GM13977 (cell line): ENCODE results near the gene DRGX.

ENCODE experiments used
- DNase-seq: peaks from one replicate; pipeline ENCODE4 v3.0.0; 2012; ENCODE audit warnings: low spot score
- in situ Hi-C: fragments of 300-500 bp; cut with MboI; formaldehyde crosslinking; loops from one replicate; pipeline ENCODE4 v1.12.0; 2022; ENCODE audit warnings: low sequenced_read_pairs, low pct_unique_long_range_greater_than_20kb, mixed read lengths, inconsistent platforms; ENCODE audit not compliant: unreplicated experiment
- TF ChIP-seq, protein P1 (sequence below): IDR thresholded peaks from 2 replicates; pipeline ENCODE4 v1.5.1; 2012; ENCODE audit warnings: mild to moderate bottlenecking, control low read depth; ENCODE audit not compliant: insufficient read depth; ENCODE audit errors: extremely low read depth, missing control alignments

The DRGX gene

DNA sequence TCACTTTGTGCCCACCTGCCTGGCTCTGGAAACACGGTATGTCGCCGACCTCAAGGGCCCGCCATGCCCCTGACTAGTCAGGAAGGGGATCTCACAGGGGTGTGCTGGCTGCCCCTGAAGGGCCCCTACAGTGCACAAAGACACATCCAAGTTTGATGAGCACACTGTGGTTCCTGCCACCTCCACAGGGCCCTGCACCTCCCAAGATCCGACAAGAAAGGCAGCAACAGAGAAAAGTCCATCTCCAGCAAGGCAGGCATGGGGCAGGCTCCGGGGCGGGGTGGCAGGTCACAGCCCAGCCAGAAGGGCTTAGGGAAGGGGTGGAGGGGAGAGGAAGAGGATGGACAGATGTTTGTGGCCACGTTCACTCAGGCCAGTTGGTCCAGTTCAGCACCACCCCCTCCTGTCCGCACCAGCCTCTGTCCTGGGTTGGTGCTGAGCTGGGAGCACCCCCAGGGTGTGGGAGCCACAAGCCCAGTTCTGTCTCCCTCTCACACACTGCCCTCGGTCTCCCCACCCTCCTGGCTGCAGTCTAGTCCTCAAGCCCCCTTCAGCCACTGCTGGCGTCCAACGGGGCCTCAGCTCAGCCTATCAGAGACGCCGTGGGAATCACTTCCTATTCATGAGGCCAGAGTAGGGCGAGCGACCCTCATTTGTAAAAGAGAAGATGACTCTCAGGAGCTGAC is 11.5 kb downstream of the DRGX start:
- TF ChIP-seq, protein P1, sequence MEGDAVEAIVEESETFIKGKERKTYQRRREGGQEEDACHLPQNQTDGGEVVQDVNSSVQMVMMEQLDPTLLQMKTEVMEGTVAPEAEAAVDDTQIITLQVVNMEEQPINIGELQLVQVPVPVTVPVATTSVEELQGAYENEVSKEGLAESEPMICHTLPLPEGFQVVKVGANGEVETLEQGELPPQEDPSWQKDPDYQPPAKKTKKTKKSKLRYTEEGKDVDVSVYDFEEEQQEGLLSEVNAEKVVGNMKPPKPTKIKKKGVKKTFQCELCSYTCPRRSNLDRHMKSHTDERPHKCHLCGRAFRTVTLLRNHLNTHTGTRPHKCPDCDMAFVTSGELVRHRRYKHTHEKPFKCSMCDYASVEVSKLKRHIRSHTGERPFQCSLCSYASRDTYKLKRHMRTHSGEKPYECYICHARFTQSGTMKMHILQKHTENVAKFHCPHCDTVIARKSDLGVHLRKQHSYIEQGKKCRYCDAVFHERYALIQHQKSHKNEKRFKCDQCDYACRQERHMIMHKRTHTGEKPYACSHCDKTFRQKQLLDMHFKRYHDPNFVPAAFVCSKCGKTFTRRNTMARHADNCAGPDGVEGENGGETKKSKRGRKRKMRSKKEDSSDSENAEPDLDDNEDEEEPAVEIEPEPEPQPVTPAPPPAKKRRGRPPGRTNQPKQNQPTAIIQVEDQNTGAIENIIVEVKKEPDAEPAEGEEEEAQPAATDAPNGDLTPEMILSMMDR = no peak
- DNase-seq = no peak
- in situ Hi-C loops = no loop called here

DNA sequence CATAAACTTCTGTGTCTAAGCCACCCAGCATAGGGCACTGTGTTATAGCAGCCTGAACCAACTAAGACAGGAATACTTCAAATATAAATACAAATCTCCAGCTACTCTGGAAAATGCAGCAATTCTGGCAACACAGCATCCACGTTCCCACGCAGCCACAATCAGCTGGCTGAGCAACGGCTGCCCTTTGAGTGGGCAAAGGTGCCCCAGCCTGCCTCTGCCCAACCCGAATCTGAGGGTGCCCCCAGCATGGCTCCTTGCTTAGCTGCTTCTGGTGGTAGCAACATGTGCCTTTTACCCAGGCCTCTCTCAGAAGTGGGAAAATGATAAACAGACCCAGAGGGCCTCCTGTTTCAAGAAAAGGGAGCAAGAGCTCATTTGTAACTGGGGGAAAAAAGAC is 12.0 kb downstream of the DRGX start:
- TF ChIP-seq, protein P1 = no peak
- in situ Hi-C loops = no loop called here
- DNase-seq = no peak

DNA sequence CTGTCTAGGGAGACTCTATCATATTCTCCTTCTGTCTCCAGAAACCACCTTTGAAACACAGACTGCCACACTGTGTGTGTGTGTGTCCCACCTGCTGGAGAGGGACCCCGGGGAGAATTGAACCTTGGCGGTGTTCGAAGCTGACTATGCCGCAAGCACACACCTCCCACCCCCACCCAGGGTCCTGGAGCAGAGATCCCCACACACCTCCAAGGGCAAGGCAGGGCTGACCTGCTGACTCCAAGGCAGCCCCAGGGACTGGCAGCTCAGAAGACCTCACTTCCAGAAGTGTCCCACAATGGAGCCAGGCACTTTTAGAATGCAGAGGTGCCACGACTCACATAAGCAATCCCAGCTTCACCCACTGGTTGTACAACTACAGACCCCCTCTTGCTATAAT is 13.1 kb downstream of the DRGX start:
- no peak for DNase-seq
- in situ Hi-C loops = no loop called here
- TF ChIP-seq, protein P1 = no peak

DNA sequence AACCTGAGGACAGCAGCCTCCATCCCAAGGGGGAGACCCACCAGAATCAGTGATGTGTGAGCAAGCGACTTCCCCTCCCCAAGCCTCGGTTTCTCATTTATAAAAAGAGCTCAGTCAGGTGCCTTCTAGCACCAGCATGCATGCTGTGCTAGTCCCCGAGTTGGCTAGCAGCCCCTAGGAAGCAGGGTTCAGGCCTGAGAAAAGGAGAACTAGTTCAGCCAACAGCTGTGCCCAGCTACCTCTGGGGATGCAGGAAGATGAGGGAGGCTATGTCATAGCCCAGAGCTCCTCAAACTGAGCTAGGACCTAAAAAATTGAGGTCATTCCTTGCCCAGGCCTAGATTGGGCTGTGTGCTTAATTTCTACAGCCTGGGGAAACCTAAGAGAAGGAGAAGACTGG is 13.7 kb downstream of the DRGX start:
- no peak for DNase-seq
- TF ChIP-seq, protein P1 = no peak
- in situ Hi-C loops = no loop called here

DNA sequence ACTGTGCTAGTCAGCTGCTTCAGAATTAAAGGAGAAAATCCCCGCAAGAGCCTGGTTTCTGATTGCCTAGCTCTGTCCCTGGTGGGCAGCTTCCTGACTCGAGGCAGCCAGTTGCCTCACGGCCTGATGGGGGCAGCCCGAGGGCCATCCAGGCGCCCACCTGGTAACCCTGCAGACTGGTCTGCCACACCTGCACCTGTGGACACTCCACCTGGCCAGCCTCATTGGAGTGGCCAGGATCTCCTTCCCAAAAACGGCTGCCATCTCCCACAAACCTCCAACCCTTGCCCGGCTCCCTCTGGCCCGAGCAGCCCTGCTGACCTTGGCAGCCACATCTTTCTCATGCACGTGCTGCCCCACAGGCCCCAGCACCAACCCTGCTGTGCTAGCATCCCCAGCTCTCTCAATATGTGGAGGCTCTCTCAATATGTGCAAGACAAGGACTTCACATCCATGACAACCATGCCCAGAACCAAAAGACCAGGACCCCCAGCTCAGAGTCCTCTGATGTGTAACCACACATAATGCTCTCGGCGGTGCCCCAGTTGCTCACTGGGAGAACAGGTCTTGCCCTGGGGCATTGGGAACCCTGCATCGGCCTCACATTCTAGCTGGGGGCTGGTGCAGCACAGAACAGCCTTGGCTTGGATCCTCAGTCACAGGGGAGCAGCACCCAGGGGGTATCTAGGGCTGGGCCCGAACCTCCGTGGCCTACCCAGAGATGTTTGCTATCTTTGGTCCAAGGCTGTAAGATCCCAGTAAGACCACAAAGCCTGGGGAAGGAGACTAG is 14.6 kb downstream of the DRGX start:
- in situ Hi-C loops = no loop called here
- TF ChIP-seq, protein P1 = no peak
- DNase-seq = no peak

DNA sequence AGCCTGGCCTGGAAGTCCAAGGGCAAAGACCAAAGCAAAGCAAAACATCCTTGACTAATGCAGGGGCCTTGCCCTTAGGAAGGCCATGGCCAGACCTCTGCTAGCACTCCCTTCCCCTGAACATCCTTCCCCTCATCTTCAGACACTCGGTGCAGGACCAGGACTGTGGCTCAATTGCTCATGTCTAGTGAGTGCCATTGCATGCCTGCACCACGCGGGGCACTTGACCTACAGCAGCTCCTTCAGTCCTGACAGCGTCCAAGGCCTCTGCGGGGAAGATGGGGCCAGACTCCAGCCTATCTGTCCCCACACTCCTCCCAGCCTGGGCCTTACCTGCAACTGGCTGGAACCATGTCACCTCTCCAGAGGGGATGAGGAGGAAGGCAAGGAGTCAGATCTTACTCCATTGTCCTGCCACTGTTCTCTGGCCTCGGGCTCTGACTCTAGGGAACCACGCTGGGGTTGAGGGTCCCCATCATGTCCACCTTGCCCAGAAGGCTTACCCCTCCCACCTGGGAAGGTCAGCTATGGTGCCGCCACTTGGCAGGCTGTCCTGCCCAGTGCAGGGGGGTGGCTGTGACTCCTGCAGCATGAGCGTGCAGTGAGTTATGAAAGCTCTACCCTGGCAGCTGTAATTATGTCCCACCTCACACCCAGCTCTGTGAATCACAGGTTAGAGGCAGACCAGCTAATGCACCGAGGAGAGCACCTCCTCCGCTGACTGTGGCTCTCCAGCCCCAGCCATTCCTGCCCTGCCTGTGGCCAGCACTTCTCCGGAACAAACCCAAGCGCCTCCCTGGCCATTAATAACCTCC is 16.1 kb downstream of the DRGX start:
- in situ Hi-C loops = no loop called here
- DNase-seq = no peak

More for the DNA sequence above, 16.1 kb downstream of the DRGX start:
- TF ChIP-seq, protein P1 = no peak
